Measurements from ENCODE around the gene CSF1R.

The CSF1R gene

GRCh38 chr5:150045549-150045948 is 40.8 kb downstream of the CSF1R start:
- Histone ChIP-seq H3K27ac (ENCODE audit: extremely low read depth, low read depth, low read length) (no peak overlapping the region), H3K9me3 (ENCODE audit: control insufficient read depth, insufficient read depth, low read depth, low read length) (no peaks in the 10 kb centered on the region), H3K36me3 (ENCODE audit: control insufficient read depth in 2 of 2, insufficient read depth in 1 of 2, low read length in 2 of 2) (peaks cover 47 to 94% of the 10 kb centered on the region in 2 experiments), H3K4me3 (ENCODE audit: low read depth, low read length) (no peak overlapping the region), H3K4me1 (ENCODE audit: control insufficient read depth, insufficient read depth, low read length) (no peaks in the 10 kb centered on the region)
- ChIA-PET POLR2A (interaction anchor here (0.5 to 1.0 kb wide), 2 partner anchors 9 to 25 kb away, joined by 4 read pairs; no protein-coding TSS in a partner anchor), CTCF (interaction anchor here (0.9 to 1.1 kb wide), 2 partner anchors 10 to 59 kb away, joined by 3 read pairs; no protein-coding TSS in a partner anchor)
- TF ChIP-seq ZBTB21 (tag by site-specific recombination; IDR thresholded peaks at IDR 0.05) (no peak), TSHZ1 (tag by site-specific recombination; IDR thresholded peaks at IDR 0.05; ENCODE audit: borderline replicate concordance) (no peak), ZNF350 (tag by site-specific recombination; IDR thresholded peaks at IDR 0.05) (no peak), ZNF37A (tag by site-specific recombination; IDR thresholded peaks at IDR 0.05) (no peak)

- H3K27ac ChIP-seq (ENCODE audit: extremely low read depth, low read depth, low read length) = no peak overlapping the region
- ChIA-PET CTCF (interaction anchor here (0.6 to 1.1 kb wide), 3 partner anchors 9 to 60 kb away, joined by 3 to 4 read pairs (median 3); no protein-coding TSS in a partner anchor), POLR2A (interaction anchor here (1.0 kb wide), 1 partner anchor 10 kb away, joined by 4 read pairs; no protein-coding TSS in a partner anchor)
- peaks cover 55 to 94% of the 10 kb centered on the region in 2 experiments for H3K36me3 ChIP-seq (ENCODE audit: control insufficient read depth in 2 of 2, insufficient read depth in 1 of 2, low read length in 2 of 2)
- no peaks in the 10 kb centered on the region for H3K4me1 ChIP-seq (ENCODE audit: control insufficient read depth, insufficient read depth, low read length)
- no peak for TF ChIP-seq ZNF843 (tag by site-specific recombination; IDR thresholded peaks at IDR 0.05)
- TF ChIP-seq ZNF211 (tag by site-specific recombination; IDR thresholded peaks at IDR 0.05; ENCODE audit: low read depth) = no peak
- no peak for TF ChIP-seq ZNF311 (tag by site-specific recombination; IDR thresholded peaks at IDR 0.05; ENCODE audit: borderline replicate concordance)
- TF ChIP-seq ZBTB20 (tag by site-specific recombination; IDR thresholded peaks at IDR 0.05) = no peak
- no peak for TF ChIP-seq GLIS1 (tag by site-specific recombination; IDR thresholded peaks at IDR 0.05)
- no peak for TF ChIP-seq ZNF521 (tag by site-specific recombination; IDR thresholded peaks at IDR 0.05)
- TF ChIP-seq ZBTB6 (tag by site-specific recombination; IDR thresholded peaks at IDR 0.05) = no peak
- no peak for TF ChIP-seq ZXDB (tag by site-specific recombination; IDR thresholded peaks at IDR 0.05)
- no peak for TF ChIP-seq ZEB2 (tag by site-specific recombination; IDR thresholded peaks at IDR 0.05)
- no peak for TF ChIP-seq KLF10 (tag by site-specific recombination; IDR thresholded peaks at IDR 0.05)
- TF ChIP-seq ZNF791 (tag by site-specific recombination; IDR thresholded peaks at IDR 0.05) = no peak
- H3K4me3 ChIP-seq (ENCODE audit: low read depth, low read length) = no peak overlapping the region
- H3K9me3 ChIP-seq (ENCODE audit: control insufficient read depth, insufficient read depth, low read depth, low read length) = no peaks in the 10 kb centered on the region
Observed at GRCh38 chr5:150044712-150045111, 41.6 kb downstream of the CSF1R start.

- H3K27ac ChIP-seq (ENCODE audit: extremely low read depth, low read depth, low read length) = no peak overlapping the region
- ChIA-PET POLR2A (interaction anchor here (1.0 kb wide), 1 partner anchor 10 kb away, joined by 4 read pairs; no protein-coding TSS in a partner anchor), CTCF (interaction anchor here (0.6 to 1.1 kb wide), 3 partner anchors 9 to 61 kb away, joined by 3 to 4 read pairs (median 3); no protein-coding TSS in a partner anchor)
- H3K36me3 ChIP-seq (ENCODE audit: control insufficient read depth in 2 of 2, insufficient read depth in 1 of 2, low read length in 2 of 2) = peaks cover 59 to 93% of the 10 kb centered on the region in 2 experiments
- H3K4me1 ChIP-seq (ENCODE audit: control insufficient read depth, insufficient read depth, low read length) = no peaks in the 10 kb centered on the region
- no peaks in the 10 kb centered on the region for H3K9me3 ChIP-seq (ENCODE audit: control insufficient read depth, insufficient read depth, low read depth, low read length)
- no peak overlapping the region for H3K4me3 ChIP-seq (ENCODE audit: low read depth, low read length)
- TF ChIP-seq ZNF18 (tag by site-specific recombination; IDR thresholded peaks at IDR 0.05) (no peak), PRDM10 (tag by site-specific recombination; IDR thresholded peaks at IDR 0.05) (no peak), ZEB2 (tag by site-specific recombination; IDR thresholded peaks at IDR 0.05) (no peak), KLF1 (tag by site-specific recombination; IDR thresholded peaks at IDR 0.05) (no peak), ZNF266 (tag by site-specific recombination; IDR thresholded peaks at IDR 0.05; ENCODE audit: low read depth) (no peak), ZNF146 (tag by site-specific recombination; IDR thresholded peaks at IDR 0.05) (no peak), ZNF707 (tag by site-specific recombination; IDR thresholded peaks at IDR 0.05) (no peak), ZNF19 (tag by site-specific recombination; IDR thresholded peaks at IDR 0.05; ENCODE audit: low read depth) (no peak), PRDM1 (tag by site-specific recombination; IDR thresholded peaks at IDR 0.05) (no peak)
Observed at GRCh38 chr5:150044329-150044681, 42.0 kb downstream of the CSF1R start.

Measured in HEK293 (cell line).